Measurements from ENCODE around the gene FAM50B.

Gene FAM50B

GRCh38 chr6:3819161-3820110, 29.7 kb upstream of the FAM50B start:
- DNase-seq (ENCODE audit: extremely low read depth in 1 of 2, low read depth in 1 of 2), result no peak

GRCh38 chr6:3820563-3820962, 28.6 kb upstream of the FAM50B start:
- DNase-seq (ENCODE audit: extremely low read depth in 1 of 2, low read depth in 1 of 2), result no peak

- DNase-seq (ENCODE audit: extremely low read depth in 1 of 2, low read depth in 1 of 2), result no peak
These were observed 26.3 kb upstream of the FAM50B start for GRCh38 chr6:3822747-3823445.

- DNase-seq (ENCODE audit: extremely low read depth in 1 of 2, low read depth in 1 of 2), result no peak
These were observed 25.5 kb upstream of the FAM50B start for GRCh38 chr6:3823671-3824070.

GRCh38 chr6:3825331-3825831, 23.8 kb upstream of the FAM50B start:
- no peak for DNase-seq (ENCODE audit: extremely low read depth in 1 of 2, low read depth in 1 of 2)

GRCh38 chr6:3825851-3826581, 23.2 kb upstream of the FAM50B start:
- DNase-seq (ENCODE audit: extremely low read depth in 1 of 2, low read depth in 1 of 2), result no peak

- DNase-seq (ENCODE audit: extremely low read depth in 1 of 2, low read depth in 1 of 2), result no peak
These were observed 19.9 kb upstream of the FAM50B start for GRCh38 chr6:3829285-3829684.

- no peak for DNase-seq (ENCODE audit: extremely low read depth in 1 of 2, low read depth in 1 of 2)
These were observed 18.4 kb upstream of the FAM50B start for GRCh38 chr6:3830806-3831205.

GRCh38 chr6:3831761-3832530, 17.2 kb upstream of the FAM50B start:
- no peak for DNase-seq (ENCODE audit: extremely low read depth in 1 of 2, low read depth in 1 of 2)

- DNase-seq (ENCODE audit: extremely low read depth in 1 of 2, low read depth in 1 of 2), result no peak
These were observed 14.0 kb upstream of the FAM50B start for GRCh38 chr6:3835055-3835731.

- DNase-seq (ENCODE audit: extremely low read depth in 1 of 2, low read depth in 1 of 2), result no peak
These were observed 13.4 kb upstream of the FAM50B start for GRCh38 chr6:3835785-3836184.

- no peak for DNase-seq (ENCODE audit: extremely low read depth in 1 of 2, low read depth in 1 of 2)
These were observed 12.6 kb upstream of the FAM50B start for GRCh38 chr6:3836566-3836965.

- DNase-seq (ENCODE audit: extremely low read depth in 1 of 2, low read depth in 1 of 2), result no peak
These were observed 11.4 kb upstream of the FAM50B start for GRCh38 chr6:3837781-3838180.

GRCh38 chr6:3838992-3839867, 9.9 kb upstream of the FAM50B start:
- DNase-seq (ENCODE audit: extremely low read depth in 1 of 2, low read depth in 1 of 2), result no peak

GRCh38 chr6:3841066-3841454, 8.1 kb upstream of the FAM50B start:
- no peak for DNase-seq (ENCODE audit: extremely low read depth in 1 of 2, low read depth in 1 of 2)

- no peak for DNase-seq (ENCODE audit: extremely low read depth in 1 of 2, low read depth in 1 of 2)
These were observed 7.2 kb upstream of the FAM50B start for GRCh38 chr6:3841711-3842565.

- no peak for DNase-seq (ENCODE audit: extremely low read depth in 1 of 2, low read depth in 1 of 2)
These were observed 5.6 kb upstream of the FAM50B start for GRCh38 chr6:3843379-3844096.
